ENCODE results near the gene USP3.

DNA sequence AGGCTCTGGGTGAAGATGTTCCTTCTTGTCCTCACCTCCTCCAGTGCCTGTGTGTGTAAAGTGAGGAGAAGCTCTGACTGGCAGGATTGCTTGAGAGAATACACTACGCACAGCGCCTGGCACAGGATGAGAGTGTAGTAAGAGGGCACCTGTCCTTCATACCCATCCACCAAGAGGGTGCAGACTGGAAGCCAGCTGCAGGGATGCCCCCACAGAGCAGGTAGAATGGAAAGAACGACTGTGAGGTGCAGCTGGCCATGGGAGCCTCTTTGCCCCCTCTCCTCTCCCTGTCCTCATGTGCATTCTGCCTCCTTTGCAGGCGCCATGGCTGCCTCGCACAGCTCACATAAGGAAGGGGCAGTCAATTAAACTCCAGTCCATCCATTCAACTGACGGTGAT lies 105.1 kb downstream of the USP3 start:
- no peak for TF ChIP-seq TGIF2 (CRISPR knock-in tag; IDR thresholded peaks at IDR 0.05)
- TF ChIP-seq, protein P1, sequence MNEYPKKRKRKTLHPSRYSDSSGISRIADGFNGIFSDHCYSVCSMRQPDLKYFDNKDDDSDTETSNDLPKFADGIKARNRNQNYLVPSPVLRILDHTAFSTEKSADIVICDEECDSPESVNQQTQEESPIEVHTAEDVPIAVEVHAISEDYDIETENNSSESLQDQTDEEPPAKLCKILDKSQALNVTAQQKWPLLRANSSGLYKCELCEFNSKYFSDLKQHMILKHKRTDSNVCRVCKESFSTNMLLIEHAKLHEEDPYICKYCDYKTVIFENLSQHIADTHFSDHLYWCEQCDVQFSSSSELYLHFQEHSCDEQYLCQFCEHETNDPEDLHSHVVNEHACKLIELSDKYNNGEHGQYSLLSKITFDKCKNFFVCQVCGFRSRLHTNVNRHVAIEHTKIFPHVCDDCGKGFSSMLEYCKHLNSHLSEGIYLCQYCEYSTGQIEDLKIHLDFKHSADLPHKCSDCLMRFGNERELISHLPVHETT (CRISPR knock-in tag; conservative IDR thresholded peaks at IDR 0.05 in 1 of 2, IDR thresholded peaks at IDR 0.05 in 1 of 2), result no peak
- TF ChIP-seq NFRKB (IDR thresholded peaks at IDR 0.05; ENCODE audit: low read depth), result no peak
- no peak for TF ChIP-seq KDM5B (IDR thresholded peaks at IDR 0.05; ENCODE audit: insufficient replicate concordance, low read depth, low read length)
- no peak for TF ChIP-seq SRF (CRISPR knock-in tag; IDR thresholded peaks at IDR 0.05)
- no peak for TF ChIP-seq ZBTB7A (IDR thresholded peaks at IDR 0.05; ENCODE audit: borderline replicate concordance, control insufficient read depth, low read depth, low read length)
- TF ChIP-seq EP300 (IDR thresholded peaks at IDR 0.05; ENCODE audit: low read length), result no peak
- TF ChIP-seq ZNF274 (IDR thresholded peaks at IDR 0.05; ENCODE audit: borderline replicate concordance, low read depth, low read length), result no peak
- no peak for TF ChIP-seq POLR2AphosphoS5 (IDR thresholded peaks at IDR 0.05; ENCODE audit: control insufficient read depth, insufficient read depth, low read depth, low read length)
- no peak for TF ChIP-seq NRF1 (conservative IDR thresholded peaks at IDR 0.05 in 1 of 2, IDR thresholded peaks at IDR 0.05 in 1 of 2)
- no peak for TF ChIP-seq SMARCA5 (IDR thresholded peaks at IDR 0.05)
- TF ChIP-seq, protein P2, sequence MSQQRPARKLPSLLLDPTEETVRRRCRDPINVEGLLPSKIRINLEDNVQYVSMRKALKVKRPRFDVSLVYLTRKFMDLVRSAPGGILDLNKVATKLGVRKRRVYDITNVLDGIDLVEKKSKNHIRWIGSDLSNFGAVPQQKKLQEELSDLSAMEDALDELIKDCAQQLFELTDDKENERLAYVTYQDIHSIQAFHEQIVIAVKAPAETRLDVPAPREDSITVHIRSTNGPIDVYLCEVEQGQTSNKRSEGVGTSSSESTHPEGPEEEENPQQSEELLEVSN (IDR thresholded peaks at IDR 0.05; ENCODE audit: borderline replicate concordance in 1 of 2, extremely low read depth in 1 of 2, insufficient read depth in 1 of 2, insufficient read length in 1 of 2, low read depth in 1 of 2, low read length in 1 of 2, poor library complexity in 1 of 2, severe bottlenecking in 1 of 2), result no peak
- TF ChIP-seq ZBTB17 (CRISPR knock-in tag; IDR thresholded peaks at IDR 0.05), result no peak
- no peak for TF ChIP-seq SMC3 (conservative IDR thresholded peaks at IDR 0.05; ENCODE audit: insufficient read depth, low read depth, low read length)

Measured in K562 (cell line).